GM19463 (cell line): ENCODE measurements around the gene C1orf21.

ENCODE experiments used
- ATAC-seq: cut with Tn5 transposase; IDR thresholded peaks from one replicate; pipeline ENCODE4 v1.9.1; 2021; ENCODE audit warnings: mild to moderate bottlenecking, moderate library complexity; ENCODE audit not compliant: unreplicated experiment

The C1orf21 gene

DNA sequence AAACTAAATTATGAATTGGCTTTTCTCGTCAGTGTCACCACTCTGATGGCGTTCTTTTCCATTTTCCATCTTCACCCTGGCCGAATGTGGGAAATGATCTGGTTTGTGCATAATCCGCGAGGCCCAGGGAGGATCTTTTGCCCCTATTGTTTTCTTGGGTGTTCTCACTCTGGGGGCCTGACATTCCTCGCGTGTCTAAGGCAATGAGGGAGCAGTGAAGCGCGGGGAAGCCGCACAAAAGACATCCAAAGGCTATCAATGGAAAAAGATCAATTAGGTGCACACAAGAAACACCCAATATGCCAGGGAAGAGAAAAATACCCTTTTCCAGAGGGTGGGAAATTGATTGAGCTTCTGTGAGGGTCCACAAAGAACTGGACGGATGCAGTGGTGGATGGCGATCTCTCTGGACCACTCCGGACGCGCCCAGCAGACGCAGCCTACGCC is 941 bp upstream of the C1orf21 start:
- ATAC-seq, result no peak

DNA sequence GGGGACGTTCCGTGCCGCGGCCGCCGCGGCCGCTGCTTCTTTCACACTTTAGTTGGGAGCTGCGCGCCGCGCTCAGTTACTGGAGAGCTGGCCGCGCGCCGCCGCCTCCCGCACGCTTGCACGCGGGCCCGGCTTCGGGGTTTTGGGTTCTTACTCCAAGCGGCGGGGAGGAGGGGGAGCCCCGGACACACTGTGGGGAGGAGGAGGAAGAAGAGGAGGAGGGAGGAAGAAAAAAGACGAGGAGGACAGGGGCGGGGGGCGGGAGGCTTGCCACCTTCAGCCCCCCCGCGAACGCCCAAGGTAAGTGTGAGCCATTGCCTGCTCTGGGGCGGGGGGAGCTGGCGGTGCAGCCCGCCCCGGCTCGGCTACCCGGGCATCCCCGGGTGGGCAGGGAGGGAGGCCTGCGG is 243 bp downstream of the C1orf21 start:
- no peak for ATAC-seq

- ATAC-seq, result peak; percentile 4
Measured at GRCh38 chr1:184387476-184388318, 868 bp downstream of the C1orf21 start.

DNA sequence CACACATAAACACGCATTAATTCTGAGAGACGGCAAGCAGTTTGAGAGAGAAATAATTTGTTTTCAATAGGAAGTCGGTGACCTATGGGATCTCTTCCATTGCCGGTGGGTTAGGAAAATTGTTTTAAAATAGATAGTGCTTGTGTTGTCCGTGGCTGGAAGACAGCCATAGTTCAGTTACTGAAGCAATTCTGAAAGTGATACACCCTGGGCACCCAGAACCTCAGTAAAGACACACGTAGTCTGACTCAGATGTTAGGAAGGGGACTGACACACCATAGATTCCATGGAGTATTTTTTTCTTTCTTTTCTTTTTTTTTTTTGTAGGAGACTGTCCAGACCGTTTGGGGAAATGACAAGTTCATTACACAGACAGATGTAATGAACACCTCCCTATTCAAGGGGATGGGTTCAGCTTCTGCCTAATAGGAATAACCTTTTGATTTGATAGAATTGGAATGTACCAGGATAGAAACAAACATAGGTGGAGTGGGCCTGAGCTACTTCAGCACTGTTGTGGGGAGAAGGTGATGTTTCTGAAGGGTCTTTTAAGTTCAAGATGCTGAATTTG is 1.6 kb downstream of the C1orf21 start:
- no peak for ATAC-seq

DNA sequence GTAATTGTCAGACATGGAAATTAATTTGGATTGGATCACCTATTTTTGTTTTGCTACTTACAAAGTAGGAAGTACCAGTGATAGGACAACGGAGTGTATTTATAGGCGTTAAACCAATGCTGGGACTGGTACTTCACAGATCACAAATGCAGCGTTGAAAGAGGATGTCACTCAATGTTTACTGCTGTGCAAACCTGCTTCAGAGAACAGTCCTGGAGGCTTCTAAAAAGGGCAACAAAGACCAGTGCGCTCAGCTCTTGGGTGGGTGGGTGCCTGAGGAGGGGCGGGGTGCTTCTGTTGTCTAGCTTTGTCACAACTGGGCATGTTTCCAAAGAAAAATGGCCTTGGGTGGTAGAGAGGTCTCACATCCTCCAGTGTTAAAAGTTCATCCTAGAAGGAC is 2.1 kb downstream of the C1orf21 start:
- no peak for ATAC-seq

GRCh38 chr1:184389446-184389845 is 2.6 kb downstream of the C1orf21 start:
- ATAC-seq, result no peak

- no peak for ATAC-seq
Measured at GRCh38 chr1:184390889-184391288, 4.1 kb downstream of the C1orf21 start.

DNA sequence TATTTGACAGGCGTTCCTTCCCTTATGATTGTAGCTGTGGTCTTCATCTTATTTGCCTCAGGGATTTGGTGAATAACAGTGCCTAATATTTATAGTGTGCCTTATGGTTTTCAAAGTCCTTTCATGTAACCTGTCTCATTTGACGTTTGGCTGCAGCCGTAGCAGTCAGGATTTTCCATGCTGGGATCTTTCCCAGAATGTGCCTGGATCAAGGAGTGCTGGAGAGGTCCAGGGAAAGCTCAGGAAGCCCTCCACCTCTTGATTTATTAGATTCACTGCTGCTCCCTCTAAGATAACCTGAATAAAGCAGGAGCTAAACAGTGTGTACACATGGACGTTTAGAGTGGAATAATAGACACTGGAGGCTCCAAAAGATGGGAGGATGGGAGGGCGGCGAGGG is 5.2 kb downstream of the C1orf21 start:
- ATAC-seq, result no peak

DNA sequence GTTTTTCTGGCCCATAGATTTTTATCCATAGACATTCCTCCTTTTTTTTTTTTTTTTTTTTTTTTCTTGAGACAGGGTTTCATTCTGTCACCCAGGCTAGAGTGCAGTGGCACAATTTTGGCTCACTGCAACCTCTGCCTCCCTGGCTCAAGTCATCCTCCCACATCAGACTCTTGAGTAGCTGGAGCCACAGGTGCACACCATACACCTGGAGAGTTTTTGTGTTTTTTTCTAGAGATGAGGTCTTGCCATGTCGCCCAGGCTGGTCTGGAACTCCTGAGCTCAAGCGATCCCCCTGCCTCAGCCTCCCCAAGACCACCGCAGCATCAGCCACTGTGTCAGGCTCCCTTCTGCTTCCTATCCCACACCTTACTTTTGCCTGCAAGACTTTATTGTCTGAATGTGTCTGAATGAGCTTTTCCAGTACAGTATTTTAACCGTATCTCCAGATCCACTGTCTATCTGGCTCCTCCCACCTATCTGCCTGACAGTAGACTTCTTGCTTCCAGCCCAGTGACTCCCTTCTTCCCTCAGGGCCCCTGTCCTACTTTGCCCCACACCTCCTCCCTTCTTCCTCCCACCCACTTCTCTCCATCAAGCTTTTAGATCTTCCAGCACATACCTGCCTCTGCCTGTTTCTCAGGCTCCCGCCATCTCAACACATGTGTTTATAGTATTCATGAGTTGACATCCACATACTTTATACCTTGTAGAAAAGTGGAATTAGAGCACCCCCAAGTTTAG is 6.1 kb downstream of the C1orf21 start:
- no peak for ATAC-seq

DNA sequence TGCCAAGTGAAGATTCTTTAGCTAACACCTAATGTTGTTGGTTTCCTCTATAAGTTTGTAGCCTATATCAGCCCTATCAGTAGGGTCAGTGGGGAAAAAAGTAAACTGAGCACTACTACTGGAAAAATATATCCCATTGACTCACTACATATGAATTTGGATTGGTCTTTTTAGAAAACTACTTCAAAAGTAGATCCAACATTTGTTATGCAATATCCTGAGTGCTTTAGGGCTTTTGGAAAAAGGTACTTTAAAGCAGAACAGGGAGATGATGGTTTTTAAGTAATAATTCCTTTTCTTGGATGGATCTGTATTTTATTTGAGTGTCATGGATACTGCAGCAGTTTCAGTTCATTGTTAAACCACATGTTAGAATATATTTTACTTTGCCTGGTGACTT is 7.1 kb downstream of the C1orf21 start:
- no peak for ATAC-seq

DNA sequence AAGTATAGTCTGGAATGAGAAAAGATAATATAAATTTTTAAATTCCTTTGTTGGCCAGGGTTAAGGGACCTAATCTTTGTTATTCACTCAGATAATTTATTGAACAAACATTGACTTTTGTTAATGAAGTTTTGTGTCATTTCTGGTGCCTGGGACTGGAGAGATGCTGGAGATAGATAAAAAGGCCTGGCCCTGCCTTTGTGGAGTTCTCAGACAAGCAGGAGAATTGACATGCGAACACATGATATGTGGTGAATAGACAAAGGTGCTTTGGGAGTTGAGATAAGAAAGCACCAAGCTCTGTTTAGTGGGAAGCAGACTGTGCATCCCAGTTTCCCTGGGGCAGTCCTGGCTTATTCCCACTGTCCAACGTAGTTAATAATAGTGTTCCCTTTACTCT is 8.5 kb downstream of the C1orf21 start:
- no peak for ATAC-seq

DNA sequence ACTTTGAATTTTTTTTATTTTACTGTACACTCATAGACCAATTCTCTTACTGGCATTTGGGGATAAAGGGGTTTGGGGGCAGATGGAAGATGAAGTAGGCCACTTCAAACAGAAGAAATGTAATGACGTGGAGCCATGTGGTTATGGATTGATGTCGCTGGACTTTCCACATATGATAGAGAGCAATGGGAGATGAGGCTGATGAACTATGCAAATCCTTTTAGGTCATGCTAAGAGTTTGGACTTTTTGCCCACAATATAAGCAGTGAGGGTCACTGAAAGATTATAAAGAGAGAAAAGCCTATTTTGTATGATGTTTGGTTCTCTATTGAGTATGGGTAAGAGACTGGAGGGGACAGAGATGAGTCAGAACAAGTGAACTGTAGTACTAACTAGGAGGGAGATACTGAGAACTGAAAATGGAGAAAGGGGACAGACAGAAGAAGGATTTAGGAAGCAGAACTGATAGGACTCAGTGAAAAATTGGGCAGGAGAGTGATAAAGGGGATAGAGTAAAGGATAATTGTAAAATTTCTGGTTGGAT is 9.2 kb downstream of the C1orf21 start:
- ATAC-seq, result no peak

- no peak for ATAC-seq
Measured at GRCh38 chr1:184399192-184399847, 12.5 kb downstream of the C1orf21 start.

GRCh38 chr1:184403961-184404726 is 17.3 kb downstream of the C1orf21 start:
- ATAC-seq, result no peak

GRCh38 chr1:184404727-184405027 is 17.8 kb downstream of the C1orf21 start:
- no peak for ATAC-seq

DNA sequence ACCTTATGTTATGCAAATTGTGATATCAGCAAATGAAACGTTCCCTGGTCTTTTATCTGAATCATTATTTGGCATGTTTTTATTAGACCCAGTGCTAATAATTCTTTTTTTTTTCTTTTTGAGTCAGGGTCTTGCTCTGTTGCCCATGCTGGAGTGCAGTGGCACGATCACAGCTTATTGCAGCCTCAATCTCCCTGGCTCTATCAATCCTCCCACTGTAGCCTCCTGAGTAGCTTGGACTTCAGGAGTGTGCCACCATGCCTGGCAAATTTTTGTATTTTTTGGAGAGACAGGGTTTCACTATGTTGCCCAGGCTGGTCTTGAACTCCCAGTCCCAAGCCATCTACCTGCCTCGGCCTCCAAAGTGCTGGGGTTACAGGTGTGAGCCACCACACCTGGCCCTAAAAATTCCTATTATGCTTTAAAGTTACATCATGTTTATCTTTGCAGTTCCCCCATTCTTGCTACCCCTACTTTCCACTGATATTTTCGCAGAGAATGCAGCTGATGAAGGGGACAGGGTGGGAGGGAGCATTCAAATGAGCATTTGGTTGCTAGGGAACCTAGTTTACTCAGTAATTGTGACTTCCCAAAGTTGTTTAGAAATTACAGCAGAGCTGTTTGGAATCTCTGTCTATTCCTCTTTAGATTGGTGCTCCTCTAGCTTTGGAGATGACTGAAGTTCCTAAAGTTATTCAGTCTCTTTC is 18.4 kb downstream of the C1orf21 start:
- ATAC-seq, result no peak

GRCh38 chr1:184405801-184406142 is 18.9 kb downstream of the C1orf21 start:
- no peak for ATAC-seq

DNA sequence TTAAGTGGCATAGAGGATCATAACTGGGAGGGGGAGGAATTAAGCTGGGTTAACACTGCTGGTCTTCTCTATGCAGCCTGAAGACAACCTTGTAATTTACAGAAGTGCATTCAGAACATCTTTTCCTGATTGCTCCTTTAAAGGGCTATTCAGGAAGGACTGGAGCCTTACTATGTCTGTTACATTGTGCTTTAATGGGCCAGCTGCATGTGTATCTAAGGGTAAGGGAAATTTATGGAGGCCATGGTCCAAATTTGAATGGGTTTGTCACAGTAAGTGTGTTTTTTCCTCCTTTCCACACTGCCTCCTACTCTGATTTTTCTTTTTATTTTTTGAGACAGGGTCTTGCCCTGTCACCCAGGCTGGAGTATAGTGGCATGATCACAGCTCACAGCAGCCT is 19.6 kb downstream of the C1orf21 start:
- ATAC-seq, result no peak

DNA sequence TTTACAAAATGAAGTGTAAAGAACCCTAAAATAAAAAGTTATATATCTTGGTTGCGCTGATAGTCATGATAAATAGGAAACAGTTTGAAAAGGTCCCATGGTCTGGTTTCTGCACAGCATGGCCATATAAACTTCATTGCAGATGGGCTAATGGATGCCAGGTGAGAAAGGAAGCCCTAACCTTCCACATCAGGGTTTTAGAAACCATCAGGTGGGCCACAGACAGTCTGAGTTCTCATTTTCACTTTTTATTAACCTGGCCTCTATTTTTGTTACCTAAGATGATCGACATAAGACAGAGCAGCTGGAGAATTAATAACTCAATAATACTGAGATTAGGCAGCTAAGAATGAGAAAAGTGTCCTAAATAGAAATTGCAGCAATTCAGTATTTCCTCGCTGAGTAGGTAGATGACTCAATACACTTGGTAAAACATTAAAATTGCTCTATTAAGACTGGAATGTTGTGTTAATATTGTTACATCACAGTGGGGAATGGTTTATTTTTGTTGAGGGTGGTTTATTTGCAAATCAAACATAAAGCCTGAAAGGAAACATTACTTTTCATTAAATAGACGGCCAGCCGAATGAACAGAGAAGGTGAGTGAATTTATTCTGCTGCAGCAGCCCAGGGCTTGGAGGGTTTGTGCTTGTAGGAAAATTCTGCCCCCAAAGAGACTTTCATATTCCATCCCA is 21.1 kb downstream of the C1orf21 start:
- no peak for ATAC-seq
